NCI-H524 treated with DMSO at 0.1 percent for 48 hours (cell line): ENCODE measurements around the gene ARID2.

Source experiments
- DNase-seq: peaks from one replicate; lab custom pipeline; 2025; lab: John Stamatoyannopoulos, UW

ARID2 gene

DNA sequence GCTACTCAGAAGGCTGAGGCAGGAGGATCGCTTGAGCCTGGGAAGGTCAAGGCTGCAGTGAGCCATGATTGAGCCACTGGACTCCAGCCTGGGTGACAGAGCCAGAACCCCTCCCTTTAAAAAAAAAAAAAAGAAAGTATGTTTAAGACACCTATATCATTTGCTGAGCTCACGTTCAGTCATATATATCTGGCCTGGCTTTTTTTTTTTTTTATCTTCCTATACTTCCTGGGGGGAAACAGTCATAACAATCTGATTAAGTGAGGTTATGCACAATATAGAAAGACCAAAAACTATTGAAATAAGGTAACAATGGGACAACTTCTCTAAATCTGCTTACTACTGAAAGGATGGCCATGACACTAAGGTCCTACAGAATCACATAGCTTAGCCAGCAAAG lies 9.4 kb upstream of the ARID2 start:
- no peak for DNase-seq

DNA sequence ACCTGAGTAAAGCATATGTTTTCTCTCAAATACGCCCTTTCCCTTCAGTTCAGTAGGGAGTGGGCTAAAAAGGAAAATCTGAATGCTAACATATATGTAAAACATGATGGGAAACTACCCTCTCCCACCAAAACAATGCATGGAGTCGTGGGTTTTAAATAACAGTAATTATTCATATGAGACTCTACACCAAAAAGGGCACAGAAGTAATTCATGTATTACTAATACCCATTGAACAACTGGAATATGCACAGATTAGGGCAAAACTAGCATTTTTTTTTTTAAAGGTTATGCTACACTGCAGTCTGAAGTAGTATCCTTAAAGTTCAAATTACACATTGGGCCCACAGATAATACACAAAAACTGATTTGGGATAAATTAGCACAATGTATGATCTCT lies 8.1 kb upstream of the ARID2 start:
- DNase-seq = no peak

DNA sequence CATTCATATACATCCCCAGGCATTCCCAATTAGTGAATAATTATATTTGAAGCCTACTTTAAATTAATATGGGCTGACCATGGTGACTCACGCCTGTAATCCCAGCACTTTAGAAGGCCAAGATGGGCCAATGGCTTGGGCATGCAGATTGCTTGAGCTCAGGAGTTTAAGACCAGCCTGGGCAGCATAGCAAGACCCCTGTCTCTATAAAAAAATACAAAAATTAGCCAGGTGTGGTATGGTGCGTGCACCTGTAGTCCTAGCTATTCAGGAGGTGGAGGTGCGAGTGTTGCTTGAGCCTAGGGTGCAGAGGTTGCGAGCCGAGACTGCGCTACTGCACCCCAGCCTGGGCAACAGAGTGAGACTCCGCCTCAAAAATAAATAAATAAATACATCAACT lies 7.6 kb upstream of the ARID2 start:
- DNase-seq = no peak

DNA sequence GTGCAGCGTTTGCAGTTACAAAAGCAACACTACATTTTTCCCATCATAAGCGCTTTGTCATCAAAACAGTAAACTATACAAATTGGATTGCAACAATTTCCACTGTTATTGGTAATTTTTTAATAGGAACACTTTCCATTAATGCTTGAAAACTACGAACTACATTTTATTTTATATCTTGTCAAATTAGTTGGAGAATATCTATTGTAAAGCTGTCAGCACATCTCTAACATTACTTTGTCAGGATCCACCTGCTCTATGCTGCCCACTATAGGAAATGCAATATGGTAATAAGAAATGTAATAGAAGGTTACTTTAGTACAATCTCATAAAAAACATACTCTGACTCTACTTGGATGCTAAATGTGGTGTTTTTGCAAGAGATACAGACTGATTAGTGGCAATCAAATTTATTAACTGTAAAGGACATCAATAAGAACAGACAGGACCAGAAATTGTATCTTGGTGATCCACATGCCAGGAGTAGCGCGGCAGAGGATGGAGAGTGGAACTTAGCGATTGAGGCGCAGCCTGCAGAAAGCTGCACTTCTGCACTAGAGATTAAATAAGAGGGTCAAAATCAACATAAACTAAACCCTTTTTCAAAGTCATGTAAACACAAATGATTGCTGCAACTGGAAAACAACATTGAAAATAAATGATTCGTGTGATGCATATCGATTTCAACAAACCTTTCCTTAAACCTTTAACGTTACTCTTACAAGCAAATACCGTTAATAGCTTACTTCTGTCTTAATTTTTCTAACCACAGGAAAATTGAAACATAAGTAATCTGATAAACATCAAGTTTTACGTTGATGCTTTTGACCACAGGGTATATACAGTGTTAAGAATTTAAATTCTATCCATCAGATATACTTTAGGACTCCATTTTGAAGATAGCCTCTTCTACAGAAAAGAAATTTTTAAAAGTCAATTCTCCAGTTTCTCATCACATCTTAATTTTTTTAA lies 3.6 kb upstream of the ARID2 start:
- peak; percentile 12 for DNase-seq

DNA sequence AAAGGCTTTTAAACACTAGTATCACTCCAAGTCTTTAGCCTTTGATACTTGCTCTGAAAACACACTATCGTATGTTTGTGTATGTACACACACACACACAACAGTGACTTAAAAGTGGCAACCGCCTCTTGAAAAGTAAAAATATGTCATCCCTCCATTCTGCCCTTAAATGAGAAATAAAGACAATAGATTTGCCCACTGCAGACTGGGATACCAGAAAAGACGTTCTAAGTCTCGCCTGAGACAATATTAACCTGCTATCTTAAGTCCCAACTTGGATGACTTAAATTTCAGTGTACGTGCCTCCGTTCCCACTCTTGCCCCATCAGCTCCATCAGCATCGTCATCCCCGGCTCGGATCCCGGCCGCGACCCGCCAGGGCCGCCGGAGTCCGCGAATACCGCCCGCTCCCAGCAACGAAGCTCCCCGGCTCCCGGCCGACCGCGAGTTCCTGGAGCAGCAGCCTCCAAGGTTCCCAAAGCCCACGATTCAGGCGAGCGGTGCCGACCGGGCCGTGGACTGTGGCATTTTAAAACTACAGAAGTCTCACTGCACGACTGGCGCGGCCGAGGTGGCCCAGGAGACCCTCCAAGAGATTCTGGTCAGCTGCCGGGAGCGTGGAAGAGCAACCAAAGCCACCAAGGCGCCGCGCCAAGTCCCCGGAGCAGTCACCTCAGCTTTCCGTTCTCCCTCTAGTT lies 2.8 kb upstream of the ARID2 start:
- DNase-seq = no peak

DNA sequence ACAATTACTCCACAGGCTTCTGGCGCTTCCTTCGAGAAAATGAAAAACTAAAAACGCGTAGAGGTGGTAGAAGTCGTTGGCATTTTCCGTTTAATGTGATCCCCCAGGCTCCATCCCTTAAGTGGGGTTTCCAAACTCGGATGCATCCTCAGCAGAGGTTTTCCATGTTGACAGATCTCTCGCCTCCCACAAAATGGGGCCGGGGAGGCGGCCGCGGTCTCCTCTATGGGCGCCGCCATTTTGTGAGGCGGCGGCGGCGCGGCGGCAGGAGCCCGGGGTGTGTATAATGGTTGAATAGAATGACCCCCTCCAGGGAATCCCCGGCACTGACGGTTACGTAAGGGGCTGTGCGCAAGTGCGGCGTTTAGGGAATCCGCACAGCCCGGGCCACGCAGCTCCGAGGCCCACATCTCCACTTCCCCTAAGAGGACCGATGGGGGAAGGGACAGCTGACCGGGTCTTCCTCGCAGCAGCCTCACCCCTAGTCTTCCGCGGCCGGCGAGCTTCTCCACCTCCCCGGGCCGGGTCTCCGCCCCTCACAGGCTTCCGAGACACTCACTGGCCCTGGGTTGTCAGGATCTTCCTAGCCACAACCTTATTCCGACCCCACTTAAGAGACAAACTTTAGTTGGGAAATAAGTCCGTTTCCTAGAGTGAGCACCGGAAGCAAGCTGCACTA lies 2.1 kb upstream of the ARID2 start:
- DNase-seq = peak; percentile 91

DNA sequence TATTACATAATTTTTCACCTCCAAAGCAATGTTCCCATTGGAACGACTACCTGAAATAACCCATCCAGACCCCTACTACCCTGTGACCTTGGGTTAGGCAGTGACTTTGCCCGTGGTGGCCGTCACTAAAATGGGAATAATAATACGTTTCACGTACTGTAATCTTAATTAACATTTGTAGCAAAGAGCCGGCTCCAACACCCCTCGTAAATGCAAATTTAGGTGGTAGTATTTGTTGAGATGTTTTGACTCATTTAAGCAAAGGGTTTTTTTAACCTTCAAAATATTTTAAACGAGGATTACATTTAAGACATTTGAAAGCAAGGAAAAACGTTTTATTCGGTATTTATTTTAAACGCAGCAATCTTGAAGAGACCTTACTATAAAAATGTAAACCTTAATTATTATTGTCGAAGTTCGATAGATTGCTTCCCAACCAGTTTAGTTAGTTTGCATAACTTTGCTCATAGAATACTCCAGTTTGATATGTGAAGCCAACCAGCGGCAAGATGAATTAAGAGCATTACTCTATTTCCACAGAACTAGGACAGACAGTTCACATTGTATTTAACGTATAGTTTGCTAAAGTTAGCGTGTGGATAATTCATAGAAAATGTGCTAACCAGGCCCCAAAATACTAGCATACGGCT lies 1.4 kb upstream of the ARID2 start:
- DNase-seq = no peak

DNA sequence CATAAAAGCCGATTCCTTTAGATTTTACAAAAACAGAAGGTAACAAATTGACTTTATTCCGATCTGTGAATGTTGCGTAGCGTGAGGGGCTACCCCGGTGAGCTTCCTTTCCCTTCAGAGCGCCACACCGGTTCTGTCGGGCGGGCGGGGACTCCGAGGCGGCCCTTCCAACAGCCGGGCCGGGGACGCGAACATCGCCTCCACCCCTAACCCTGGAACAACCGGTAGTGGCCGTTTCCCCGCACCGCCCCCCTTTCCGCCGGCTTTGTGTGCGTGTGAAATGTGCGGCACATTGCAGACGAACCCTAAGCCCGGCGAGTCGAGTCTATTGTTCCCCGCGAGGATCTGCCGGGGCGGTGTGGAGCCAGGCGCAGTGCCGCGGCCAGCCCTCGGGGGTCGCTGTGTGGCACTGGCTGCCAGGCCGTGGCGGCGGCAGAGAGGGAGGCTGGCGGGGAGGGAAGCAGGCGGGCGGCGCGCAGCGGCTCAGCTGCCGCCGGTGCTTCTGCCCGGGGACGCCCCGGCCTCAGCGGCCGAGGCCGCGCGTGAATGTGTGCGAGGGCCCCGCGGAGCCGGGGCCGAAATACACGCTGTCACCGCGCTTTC lies 775 bp upstream of the ARID2 start:
- DNase-seq = peak; percentile 73

DNA sequence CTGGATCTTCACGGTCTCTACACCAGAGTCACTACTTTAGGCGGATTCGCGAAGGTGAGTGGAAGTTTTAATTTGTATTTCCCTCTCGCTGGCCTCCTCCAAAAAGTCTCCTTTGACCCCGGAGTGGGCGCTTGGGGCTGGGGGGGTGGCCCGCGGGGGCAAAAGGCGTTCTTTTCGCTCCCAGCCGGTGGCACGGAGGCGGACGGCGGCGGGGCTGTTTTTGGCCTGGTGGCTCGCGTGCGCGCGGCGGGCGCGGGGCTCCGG lies 510 bp downstream of the ARID2 start:
- no peak for DNase-seq

DNA sequence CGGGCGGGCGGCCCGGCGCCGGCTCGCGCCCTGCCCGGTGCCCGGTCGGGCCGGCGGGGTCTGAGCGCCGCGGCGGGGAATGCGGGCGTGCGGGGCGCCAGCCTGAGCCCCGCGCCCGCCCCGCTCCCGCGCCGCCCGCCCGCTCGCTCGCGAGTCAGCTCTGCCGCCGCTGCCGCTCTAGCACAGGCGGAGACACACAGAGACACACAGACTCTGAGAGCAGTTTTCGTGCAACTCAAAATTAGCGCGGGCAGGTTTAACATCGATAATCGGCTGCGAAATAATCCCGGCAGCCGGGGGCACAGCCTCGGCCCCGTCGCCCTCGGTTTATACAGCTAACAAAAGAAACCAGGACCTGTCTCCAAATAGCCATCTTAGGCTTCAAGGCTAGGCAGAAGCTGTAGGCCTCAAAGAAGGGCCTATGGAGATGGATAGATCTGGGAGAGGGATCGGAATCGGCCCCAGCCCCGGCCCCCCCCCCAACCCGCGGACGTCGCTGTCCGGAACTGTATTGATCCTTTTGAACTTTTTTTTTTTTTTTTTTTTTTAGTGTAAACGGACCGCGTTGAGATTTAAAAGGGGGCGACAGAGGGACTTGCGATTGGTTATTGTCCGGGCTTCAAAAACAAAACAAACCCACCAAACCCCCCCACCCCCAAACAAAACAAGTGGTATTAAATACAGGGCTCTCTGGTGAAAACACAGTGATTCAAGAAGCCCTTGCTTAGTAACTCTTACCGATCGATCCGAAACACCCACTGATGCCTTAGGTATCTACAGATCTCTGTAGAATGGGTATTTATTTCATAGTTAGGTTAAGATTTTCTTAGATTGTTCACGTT lies 1.1 kb downstream of the ARID2 start:
- no peak for DNase-seq

DNA sequence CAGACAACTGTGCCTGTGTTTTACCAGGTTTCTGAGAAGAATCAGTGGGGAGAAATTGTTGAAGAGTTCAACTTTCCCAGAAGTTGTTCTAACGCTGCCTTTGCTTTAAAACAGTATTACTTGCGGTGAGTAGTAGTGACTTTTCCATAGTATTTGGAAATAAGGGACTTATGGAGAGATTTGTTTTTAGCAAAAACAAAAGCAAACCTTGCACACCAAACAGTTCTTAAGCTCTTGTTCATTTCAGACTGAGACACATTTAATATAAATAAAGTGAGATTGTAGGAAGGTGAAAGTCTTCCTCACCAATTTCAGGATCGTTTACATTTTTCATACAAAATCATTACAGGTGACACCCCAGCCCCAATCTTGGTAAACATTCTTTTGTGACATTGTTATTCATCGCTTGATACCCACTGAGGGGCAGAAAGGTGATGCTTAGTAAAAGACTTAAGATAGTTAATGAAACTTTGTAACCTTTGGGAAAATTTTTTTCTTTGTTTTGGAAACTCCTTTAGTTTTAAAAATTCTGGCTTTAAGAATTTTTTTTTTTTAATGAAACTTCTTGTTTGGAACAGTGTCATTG lies 1.8 kb downstream of the ARID2 start:
- DNase-seq = no peak

DNA sequence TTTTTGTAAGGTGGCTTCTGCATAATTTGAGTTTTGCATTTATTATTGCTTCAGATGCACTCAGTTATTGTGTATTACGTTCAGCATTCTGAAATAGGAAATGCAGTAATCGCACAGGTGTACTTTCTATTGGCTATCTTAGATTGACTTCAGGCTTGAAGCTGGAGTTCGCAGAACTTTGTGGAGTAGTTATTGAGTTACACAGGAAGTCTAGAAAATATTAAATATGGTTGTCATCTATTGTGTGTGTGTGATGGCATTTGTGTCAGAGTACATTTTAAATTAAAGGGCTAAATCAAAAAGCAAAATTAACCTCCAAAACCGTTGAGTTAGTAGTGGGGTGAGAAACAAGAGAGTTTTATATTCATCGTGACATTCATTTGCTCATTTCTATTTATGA lies 2.7 kb downstream of the ARID2 start:
- DNase-seq = no peak

DNA sequence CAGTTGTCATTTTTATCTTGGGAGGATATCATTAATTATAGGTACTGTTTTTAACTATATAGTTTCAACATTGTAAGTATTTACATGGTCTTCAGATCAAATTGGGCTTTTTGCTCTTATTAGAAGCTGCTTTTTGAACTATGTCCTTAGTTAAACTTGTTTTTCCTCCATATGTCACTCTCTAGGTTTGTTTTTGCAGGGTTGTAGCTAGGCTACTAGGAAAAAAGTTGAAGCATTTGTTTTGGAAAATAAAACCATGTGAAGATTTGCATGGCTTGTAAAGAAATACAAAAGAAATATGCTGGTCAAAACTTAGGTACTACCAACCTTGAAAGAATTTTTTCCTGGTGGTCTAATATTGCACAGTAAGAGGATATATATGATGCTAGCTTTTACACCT lies 3.4 kb downstream of the ARID2 start:
- DNase-seq = no peak

DNA sequence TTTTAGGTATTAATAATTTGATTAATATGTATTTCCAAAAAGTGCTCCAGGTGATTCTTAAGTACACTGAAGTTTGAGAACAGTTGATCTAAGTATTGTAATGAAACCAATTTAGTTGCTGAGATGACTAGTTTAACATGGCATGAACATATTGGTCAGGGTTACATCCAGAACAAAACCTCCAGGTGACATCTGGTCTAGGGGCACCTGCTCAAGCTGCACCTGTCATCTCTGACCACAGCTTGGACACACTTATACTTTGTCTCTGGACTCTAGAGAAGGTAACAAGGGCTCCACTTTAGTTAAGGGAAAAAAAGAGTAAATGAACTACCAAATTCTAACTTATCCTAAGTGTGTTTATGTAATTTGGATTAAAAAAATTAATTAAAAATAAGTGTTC lies 8.1 kb downstream of the ARID2 start:
- DNase-seq = no peak

DNA sequence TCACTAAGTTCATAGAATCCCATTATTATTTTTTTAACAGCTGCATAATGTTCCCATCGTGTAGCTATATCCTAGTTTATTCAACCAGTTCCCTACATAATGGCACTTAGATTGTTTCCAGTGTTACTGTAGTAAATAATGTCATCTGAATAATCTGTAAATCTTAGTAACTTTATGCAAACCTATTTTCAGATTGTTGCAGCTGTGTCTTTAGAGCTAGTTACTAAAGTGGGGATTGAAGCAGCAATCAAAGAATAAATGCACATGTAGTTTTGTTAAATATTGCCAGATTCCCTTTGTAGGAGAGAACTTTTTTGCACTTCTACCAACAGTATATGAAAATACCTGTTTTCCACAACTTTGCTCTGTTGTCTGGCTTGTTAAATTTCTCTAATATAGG lies 13.1 kb downstream of the ARID2 start:
- DNase-seq = no peak

DNA sequence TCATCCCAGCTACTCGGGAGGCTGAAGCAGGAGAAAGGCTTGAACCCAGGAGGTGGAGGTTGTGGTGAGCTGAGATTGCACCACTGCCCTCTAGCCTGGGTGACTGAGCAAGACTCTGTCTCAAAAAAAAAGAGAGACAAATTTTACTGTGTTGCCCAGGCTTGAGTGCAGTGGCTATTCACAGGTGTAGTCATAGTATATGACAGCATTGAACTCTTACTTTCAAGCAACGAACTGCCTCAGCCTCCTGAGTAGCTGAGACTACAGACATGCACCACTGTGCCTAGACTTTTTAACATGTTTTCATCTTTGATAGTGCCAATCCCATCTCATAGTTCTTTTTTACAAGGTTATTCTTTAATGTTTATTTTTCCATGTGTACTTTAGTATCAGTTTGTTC lies 13.7 kb downstream of the ARID2 start:
- no peak for DNase-seq

DNA sequence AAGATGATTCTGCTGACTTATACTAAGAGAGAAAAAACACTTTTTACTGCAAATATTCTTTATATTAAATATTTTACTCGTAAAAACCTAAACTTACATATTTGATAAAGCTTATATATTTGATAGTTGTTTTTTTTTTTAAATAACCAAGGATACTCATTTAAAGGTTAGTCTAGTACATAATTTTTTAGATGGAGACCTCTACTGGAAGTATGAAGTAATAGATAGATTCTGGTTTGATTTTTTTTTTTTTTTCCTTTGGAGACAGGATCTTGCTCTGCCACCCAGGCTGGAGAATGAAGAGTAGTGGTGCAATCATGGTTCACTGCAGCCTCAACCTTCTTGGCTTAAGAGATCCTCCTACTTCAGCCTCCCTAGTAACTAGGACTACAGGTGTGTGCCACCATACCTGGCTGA lies 16.4 kb downstream of the ARID2 start:
- no peak for DNase-seq

DNA sequence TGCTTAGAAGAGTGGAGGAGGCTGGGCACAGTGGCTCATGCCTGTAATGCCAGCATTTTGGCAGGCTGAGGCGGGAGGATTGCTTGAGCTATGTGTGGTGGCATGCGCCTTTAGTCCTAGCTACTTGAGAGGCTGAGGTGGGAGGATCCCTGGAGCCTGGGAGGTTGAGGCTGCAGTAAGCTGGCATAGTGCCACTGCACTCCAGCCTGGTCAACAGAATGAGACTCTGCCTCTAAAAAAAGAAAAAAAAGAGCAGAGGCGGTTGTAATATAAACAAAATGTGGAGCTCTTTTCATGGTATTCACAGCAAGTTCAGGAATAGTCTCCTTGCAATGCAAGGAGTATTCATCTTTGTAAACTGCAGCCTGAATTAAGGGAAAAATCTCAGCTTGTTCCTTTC lies 27.2 kb downstream of the ARID2 start:
- DNase-seq = no peak

DNA sequence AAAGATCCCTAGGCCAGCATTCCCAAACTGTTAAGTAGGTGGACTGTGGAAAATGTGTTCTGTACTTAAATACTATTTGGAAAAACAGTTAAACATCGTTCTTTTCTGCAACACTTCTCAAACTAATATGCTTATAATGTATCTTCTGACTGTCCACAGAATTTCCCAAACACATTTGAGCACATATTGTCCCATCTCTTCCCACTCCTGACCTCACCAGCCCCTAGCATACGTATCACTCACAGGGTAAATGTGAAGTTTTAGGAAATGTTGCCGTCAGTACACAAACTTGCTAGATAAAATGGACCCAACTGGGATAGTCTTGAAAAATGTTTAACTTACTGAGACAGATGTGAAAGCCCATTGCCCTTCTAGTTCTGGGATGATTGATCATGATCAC lies 27.7 kb downstream of the ARID2 start:
- DNase-seq = no peak

DNA sequence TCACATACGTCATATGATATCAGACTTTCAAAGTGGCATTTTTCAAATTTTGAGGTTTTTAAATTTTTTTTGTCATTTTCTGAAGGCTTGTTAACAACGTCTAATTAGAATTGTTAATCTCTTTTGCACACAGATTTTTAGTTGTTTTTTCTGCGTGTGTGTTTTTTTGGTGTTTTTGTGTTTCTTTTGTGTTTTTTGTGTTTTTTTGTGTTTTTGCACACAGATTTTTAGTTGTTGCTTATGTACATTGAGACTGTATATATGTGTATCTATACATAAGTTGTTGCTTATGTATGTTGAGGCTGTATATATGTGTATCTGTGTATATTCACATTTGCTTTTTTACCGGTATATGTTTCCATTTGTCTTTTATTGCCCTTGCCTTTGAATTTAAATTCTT lies 30.8 kb downstream of the ARID2 start:
- DNase-seq = no peak
